ENCODE results near the gene USP11. TPM values are rescaled to one million over a fixed set of nuclear protein-coding genes. Genes with fewer than 3 reads are reported as not detected.
A peak's percentile ranks its signal among the peaks of the same experiment; 100 is the strongest.

The USP11 gene
- total RNA-seq, 4 donors from 2014 or later, result 23.3 to 44.1 (median 38.2) TPM

- H3K27me3 ChIP-seq, result no peaks in the 10 kb centered on the region
- H3K4me1 ChIP-seq, result peaks cover 0 to 8% (median 7%) of the 10 kb centered on the region in 4 donors
- no peak overlapping the region for H3K4me3 ChIP-seq
- intact Hi-C loops (cut with DNase I), result no loop called here
- H3K36me3 ChIP-seq, result peaks cover 31 to 53% (median 51%) of the 10 kb centered on the region in 4 donors
- no peak overlapping the region for H3K27ac ChIP-seq (replicated peaks in 1 of 4)
- DNase-seq (ENCODE audit: extremely low spot score), result no peak
- TF ChIP-seq POLR2AphosphoS5 (IDR thresholded peaks at IDR 0.05) (no peak), POLR2A (IDR thresholded peaks at IDR 0.05; ENCODE audit: low read depth) (no peak), EP300 (IDR thresholded peaks at IDR 0.05) (no peak), CTCF (IDR thresholded peaks at IDR 0.05) (no peak)
- 100% methylated on average over 6 of the region's 6 CpGs for WGBS
- no peaks in the 10 kb centered on the region for H3K9me3 ChIP-seq
Observed at GRCh38 chrX:47229427-47229826, 3.4 kb upstream of the USP11 start.

GRCh38 chrX:47230136-47230868, 2.5 kb upstream of the USP11 start:
- H3K27me3 ChIP-seq, result no peaks in the 10 kb centered on the region
- DNase-seq (ENCODE audit: extremely low spot score), result no peak
- no peak overlapping the region for H3K4me3 ChIP-seq
- WGBS, result 91% methylated on average over 5 of the region's 5 CpGs
- intact Hi-C loops (cut with DNase I), result no loop called here
- no peak for TF ChIP-seq POLR2A (IDR thresholded peaks at IDR 0.05; ENCODE audit: low read depth)
- TF ChIP-seq EP300 (IDR thresholded peaks at IDR 0.05), result no peak
- TF ChIP-seq POLR2AphosphoS5 (IDR thresholded peaks at IDR 0.05), result no peak
- TF ChIP-seq CTCF (IDR thresholded peaks at IDR 0.05), result no peak
- no peak overlapping the region for H3K27ac ChIP-seq (replicated peaks in 1 of 4)
- H3K36me3 ChIP-seq, result peaks cover 26 to 44% (median 42%) of the 10 kb centered on the region in 4 donors
- peaks cover 0 to 16% (median 9%) of the 10 kb centered on the region in 4 donors for H3K4me1 ChIP-seq
- H3K9me3 ChIP-seq, result no peaks in the 10 kb centered on the region

GRCh38 chrX:47231167-47231566, 1.6 kb upstream of the USP11 start:
- H3K36me3 ChIP-seq, result peaks cover 18 to 36% (median 34%) of the 10 kb centered on the region in 4 donors
- no peak for TF ChIP-seq POLR2AphosphoS5 (IDR thresholded peaks at IDR 0.05)
- TF ChIP-seq EP300 (IDR thresholded peaks at IDR 0.05), result no peak
- no peak for TF ChIP-seq POLR2A (IDR thresholded peaks at IDR 0.05; ENCODE audit: low read depth)
- TF ChIP-seq CTCF (IDR thresholded peaks at IDR 0.05), result no peak
- no peaks in the 10 kb centered on the region for H3K27me3 ChIP-seq
- intact Hi-C loops (cut with DNase I), result no loop called here
- no peak overlapping the region for H3K4me3 ChIP-seq
- WGBS, result 70% methylated on average over 2 of the region's 2 CpGs
- H3K9me3 ChIP-seq, result no peaks in the 10 kb centered on the region
- H3K27ac ChIP-seq (replicated peaks in 1 of 4), result no peak overlapping the region
- DNase-seq (ENCODE audit: extremely low spot score), result no peak
- H3K4me1 ChIP-seq, result peaks cover 0 to 22% (median 16%) of the 10 kb centered on the region in 4 donors

GRCh38 chrX:47232197-47232802, 509 bp upstream of the USP11 start:
- peaks cover 0 to 22% (median 16%) of the 10 kb centered on the region in 4 donors for H3K4me1 ChIP-seq
- TF ChIP-seq EP300 (IDR thresholded peaks at IDR 0.05) (no peak), POLR2AphosphoS5 (IDR thresholded peaks at IDR 0.05) (no peak), POLR2A (IDR thresholded peaks at IDR 0.05; ENCODE audit: low read depth) (no peak), CTCF (IDR thresholded peaks at IDR 0.05) (no peak)
- DNase-seq (ENCODE audit: extremely low spot score), result no peak
- H3K9me3 ChIP-seq, result no peaks in the 10 kb centered on the region
- H3K36me3 ChIP-seq, result peaks cover 7 to 24% (median 22%) of the 10 kb centered on the region in 4 donors
- WGBS, result 70% methylated on average over 8 of the region's 8 CpGs
- no peaks in the 10 kb centered on the region for H3K27me3 ChIP-seq
- intact Hi-C loops (cut with DNase I), result no loop called here
- peak overlapping the region; percentile 61 to 66 (median 63) for H3K4me3 ChIP-seq
- H3K27ac ChIP-seq (replicated peaks in 1 of 4), result peak overlapping the region; percentile 89 to 96 (median 92)
